ENCODE measurements around the gene PPP2R5C. TPM values are rescaled to one million over a fixed set of nuclear protein-coding genes. Genes with fewer than 3 reads are reported as not detected.

Gene PPP2R5C
- total and polyA plus RNA-seq, 2 donors from 2014 or later, result 65.6 to 129 TPM

GRCh38 chr14:101840649-101841369 lies 79.3 kb downstream of the PPP2R5C start:
- H3K9ac ChIP-seq (ENCODE audit: low read length in 3 of 3), result no peak overlapping the region
- FAIRE-seq (no peak), DNase-seq (no peak)
- no peak overlapping the region for H3K27ac ChIP-seq (ENCODE audit: low read depth in 2 of 2, low read length in 2 of 2)
- intact Hi-C loops (cut with DNase I), result no loop called here
- no peaks in the 10 kb centered on the region for H3K9me3 ChIP-seq (ENCODE audit: control insufficient read depth in 2 of 3, insufficient read depth in 1 of 3, low read length in 3 of 3)
- TF ChIP-seq CTCF (IDR thresholded peaks at IDR 0.05; ENCODE audit: borderline replicate concordance, extremely low read depth, insufficient read depth), result no peak
- peaks cover 0 to 8% (median 6%) of the 10 kb centered on the region in 3 donors for H3K4me1 ChIP-seq (ENCODE audit: control insufficient read depth in 2 of 3, insufficient read depth in 2 of 3, low read depth in 1 of 3, low read length in 3 of 3)
- no peaks in the 10 kb centered on the region for H3K27me3 ChIP-seq (ENCODE audit: control insufficient read depth, insufficient read depth, low read length)
- no peak overlapping the region for H3K4me3 ChIP-seq (ENCODE audit: low read length in 3 of 3)
- no peaks in the 10 kb centered on the region for H3K36me3 ChIP-seq (ENCODE audit: control insufficient read depth in 2 of 3, insufficient read depth in 3 of 3, low read length in 3 of 3)

- intact Hi-C loops (cut with DNase I), result no loop called here
- H3K36me3 ChIP-seq (ENCODE audit: control insufficient read depth in 2 of 3, insufficient read depth in 3 of 3, low read length in 3 of 3), result no peaks in the 10 kb centered on the region
- FAIRE-seq, result no peak
- no peak overlapping the region for H3K9ac ChIP-seq (ENCODE audit: low read length in 3 of 3)
- H3K27ac ChIP-seq (ENCODE audit: low read depth in 2 of 2, low read length in 2 of 2), result no peak overlapping the region
- DNase-seq, result no peak
- no peak overlapping the region for H3K4me3 ChIP-seq (ENCODE audit: low read length in 3 of 3)
- H3K27me3 ChIP-seq (ENCODE audit: control insufficient read depth, insufficient read depth, low read length), result no peaks in the 10 kb centered on the region
- peaks cover 0 to 8% (median 3%) of the 10 kb centered on the region in 3 donors for H3K4me1 ChIP-seq (ENCODE audit: control insufficient read depth in 2 of 3, insufficient read depth in 2 of 3, low read depth in 1 of 3, low read length in 3 of 3)
- TF ChIP-seq CTCF (IDR thresholded peaks at IDR 0.05; ENCODE audit: borderline replicate concordance, extremely low read depth, insufficient read depth), result no peak
- no peaks in the 10 kb centered on the region for H3K9me3 ChIP-seq (ENCODE audit: control insufficient read depth in 2 of 3, insufficient read depth in 1 of 3, low read length in 3 of 3)
Observed at GRCh38 chr14:101843038-101843437, 81.5 kb downstream of the PPP2R5C start.

GRCh38 chr14:101843665-101844064 lies 82.2 kb downstream of the PPP2R5C start:
- H3K9me3 ChIP-seq (ENCODE audit: control insufficient read depth in 2 of 3, insufficient read depth in 1 of 3, low read length in 3 of 3), result no peaks in the 10 kb centered on the region
- no peak overlapping the region for H3K9ac ChIP-seq (ENCODE audit: low read length in 3 of 3)
- FAIRE-seq (no peak), DNase-seq (no peak)
- H3K36me3 ChIP-seq (ENCODE audit: control insufficient read depth in 2 of 3, insufficient read depth in 3 of 3, low read length in 3 of 3), result no peaks in the 10 kb centered on the region
- no peaks in the 10 kb centered on the region for H3K27me3 ChIP-seq (ENCODE audit: control insufficient read depth, insufficient read depth, low read length)
- H3K4me1 ChIP-seq (ENCODE audit: control insufficient read depth in 2 of 3, insufficient read depth in 2 of 3, low read depth in 1 of 3, low read length in 3 of 3), result peaks cover 0 to 8% (median 3%) of the 10 kb centered on the region in 3 donors
- TF ChIP-seq CTCF (IDR thresholded peaks at IDR 0.05; ENCODE audit: borderline replicate concordance, extremely low read depth, insufficient read depth), result peak; percentile 28
- H3K4me3 ChIP-seq (ENCODE audit: low read length in 3 of 3), result no peak overlapping the region
- intact Hi-C loops (cut with DNase I), result no loop called here
- H3K27ac ChIP-seq (ENCODE audit: low read depth in 2 of 2, low read length in 2 of 2), result no peak overlapping the region

Measured in kidney (tissue), 14 donors.